ENCODE measurements around the gene CHST4. TPM values are rescaled to one million over a fixed set of nuclear protein-coding genes. Genes with fewer than 3 reads are reported as not detected.
A peak's percentile ranks its signal among the peaks of the same experiment; 100 is the strongest.

Gene CHST4
- total RNA-seq, 1 experiment from 2014 or later = 5.9 TPM

DNA sequence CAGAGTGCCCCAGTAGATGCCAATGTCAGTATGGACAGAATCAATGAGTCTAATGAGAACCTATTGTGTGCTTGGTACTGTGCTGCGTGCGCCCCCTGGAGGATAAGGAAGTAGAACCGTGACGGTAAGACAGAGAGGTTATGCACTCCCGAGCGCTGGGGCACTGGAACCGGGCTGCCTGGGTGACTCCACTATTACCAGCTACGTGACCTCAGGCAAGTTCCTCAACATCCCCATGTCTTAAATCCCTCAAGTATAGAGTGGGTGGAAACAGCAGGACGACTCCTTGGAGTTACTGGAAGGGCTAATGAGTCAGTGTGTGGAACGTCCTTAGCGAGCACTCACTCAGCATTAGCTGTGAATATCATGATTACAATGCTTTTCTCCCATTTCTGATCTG lies 16.2 kb downstream of the CHST4 start:
- H3K9me3 Mint-ChIP-seq = no peaks in the 10 kb centered on the region
- peaks cover 3% of the 10 kb centered on the region; the same call in 1 of the 2 replicates for H3K27me3 Mint-ChIP-seq (ENCODE audit: low read depth)
- no peak overlapping the region for H3K9ac ChIP-seq (ENCODE audit: extremely low read depth, insufficient read length, low read length)
- H2AK5ac ChIP-seq (ENCODE audit: insufficient read length, low read length) = no peak overlapping the region
- H3K4me1 ChIP-seq (ENCODE audit: insufficient read depth, low read length) = no peaks in the 10 kb centered on the region
- peak overlapping the region; percentile 3 for H4K5ac ChIP-seq (ENCODE audit: insufficient read length, low read depth, low read length)
- no peak overlapping the region for H2BK120ac ChIP-seq (ENCODE audit: low read depth, low read length, poor library complexity, severe bottlenecking)
- peak; percentile 83 for DNase-seq
- no peak overlapping the region for H4K91ac ChIP-seq (ENCODE audit: insufficient read length, low read depth, low read length)
- no peak overlapping the region for H2AFZ ChIP-seq (ENCODE audit: low read length)
- H3K4me1 Mint-ChIP-seq = peaks cover 2 to 4% of the 10 kb centered on the region in 2 experiments
- no peak overlapping the region for H3K23ac ChIP-seq (ENCODE audit: insufficient read length, low read depth, low read length)
- no peak overlapping the region; a peak in 1 of 7 replicates for H3K27ac Mint-ChIP-seq
- no peaks in the 10 kb centered on the region for H3K36me3 Mint-ChIP-seq (ENCODE audit: insufficient read depth in 1 of 3, low read depth in 3 of 3)
- no peaks in the 10 kb centered on the region for H3K23me2 ChIP-seq (ENCODE audit: insufficient read length, low read depth, low read length, poor library complexity, severe bottlenecking)
- H3K79me2 ChIP-seq (ENCODE audit: insufficient read depth, low read length) = no peaks in the 10 kb centered on the region
- H3K79me1 ChIP-seq (ENCODE audit: insufficient read depth, low read depth, low read length, poor library complexity, severe bottlenecking) = no peaks in the 10 kb centered on the region
- no peaks in the 10 kb centered on the region for H4K20me1 ChIP-seq (ENCODE audit: control insufficient read depth, insufficient read depth, insufficient read length)
- H3K18ac ChIP-seq (ENCODE audit: insufficient read length, low read depth, low read length) = no peak overlapping the region
- H3K4ac ChIP-seq (ENCODE audit: low read depth, low read length) = no peak overlapping the region
- H3T11ph ChIP-seq (ENCODE audit: low read length) = no peak overlapping the region
- no peak overlapping the region for H3K27ac ChIP-seq (ENCODE audit: insufficient read length, low read depth, low read length)
- H3K4me3 Mint-ChIP-seq = no peak overlapping the region
- no peak overlapping the region for H2BK15ac ChIP-seq (ENCODE audit: low read depth, low read length)
- H4K8ac ChIP-seq (replicated peaks; ENCODE audit: insufficient read length, low read depth, low read length) = no peak overlapping the region
- no CpG with 5 or more reads among the region's 11 CpGs for WGBS (ENCODE audit: extremely low coverage, insufficient read length, low lambda C conversion rate)
- TF ChIP-seq, protein P1, sequence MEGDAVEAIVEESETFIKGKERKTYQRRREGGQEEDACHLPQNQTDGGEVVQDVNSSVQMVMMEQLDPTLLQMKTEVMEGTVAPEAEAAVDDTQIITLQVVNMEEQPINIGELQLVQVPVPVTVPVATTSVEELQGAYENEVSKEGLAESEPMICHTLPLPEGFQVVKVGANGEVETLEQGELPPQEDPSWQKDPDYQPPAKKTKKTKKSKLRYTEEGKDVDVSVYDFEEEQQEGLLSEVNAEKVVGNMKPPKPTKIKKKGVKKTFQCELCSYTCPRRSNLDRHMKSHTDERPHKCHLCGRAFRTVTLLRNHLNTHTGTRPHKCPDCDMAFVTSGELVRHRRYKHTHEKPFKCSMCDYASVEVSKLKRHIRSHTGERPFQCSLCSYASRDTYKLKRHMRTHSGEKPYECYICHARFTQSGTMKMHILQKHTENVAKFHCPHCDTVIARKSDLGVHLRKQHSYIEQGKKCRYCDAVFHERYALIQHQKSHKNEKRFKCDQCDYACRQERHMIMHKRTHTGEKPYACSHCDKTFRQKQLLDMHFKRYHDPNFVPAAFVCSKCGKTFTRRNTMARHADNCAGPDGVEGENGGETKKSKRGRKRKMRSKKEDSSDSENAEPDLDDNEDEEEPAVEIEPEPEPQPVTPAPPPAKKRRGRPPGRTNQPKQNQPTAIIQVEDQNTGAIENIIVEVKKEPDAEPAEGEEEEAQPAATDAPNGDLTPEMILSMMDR (conservative IDR thresholded peaks at IDR 0.05) = peak; percentile 86
- no peak overlapping the region for H3K14ac ChIP-seq (ENCODE audit: insufficient read depth, low read length)
- peak overlapping the region; percentile 2 for H3K4me2 ChIP-seq (ENCODE audit: insufficient read depth, insufficient read length, low read length)
- no peak overlapping the region for H2BK20ac ChIP-seq (ENCODE audit: low read depth, low read length, poor library complexity, severe bottlenecking)
- H2BK12ac ChIP-seq (ENCODE audit: insufficient read length, low read depth, low read length) = no peak overlapping the region
- H2BK5ac ChIP-seq (ENCODE audit: insufficient read length, low read length) = no peak overlapping the region
- no peak overlapping the region for H3K56ac ChIP-seq (ENCODE audit: insufficient read length, low read depth, low read length)
- H3K9me3 ChIP-seq (ENCODE audit: control insufficient read depth, low read depth, low read length) = no peaks in the 10 kb centered on the region
- H3K27me3 ChIP-seq (ENCODE audit: insufficient read depth, low read length) = no peaks in the 10 kb centered on the region
